MM.1S (cell line): Measurements from ENCODE around the gene ZBTB7A.

Experiments used
- DNase-seq: peaks from one replicate; pipeline ENCODE4 v3.0.0-alpha.2; 2015
- H2AFZ ChIP-seq: fragments of 300-600 bp; sonication (generic); 2 replicates; pipeline ENCODE4 v1.6.0; 2016; ENCODE audit warnings: antibody characterized with exemption, low read length
- H3F3A ChIP-seq: fragments of 300-600 bp; sonication (generic); 2 replicates; pipeline ENCODE4 v1.6.1; 2016; ENCODE audit warnings: mild to moderate bottlenecking, antibody characterized with exemption, low read length, moderate library complexity, mixed read lengths; ENCODE audit not compliant: insufficient read depth
- H3K27ac ChIP-seq: fragments of 300-600 bp; sonication (generic); 2 replicates; pipeline ENCODE4 v1.5.1; 2016; ENCODE audit warnings: mild to moderate bottlenecking, low read length
- H3K27me3 ChIP-seq: fragments of 300-600 bp; sonication (generic); replicated peaks from 2 replicates; pipeline ENCODE4 v1.6.0; 2016; ENCODE audit warnings: low read length; ENCODE audit not compliant: insufficient read depth
- H3K36me3 ChIP-seq: fragments of 300-600 bp; sonication (generic); replicated peaks from 2 replicates; pipeline ENCODE4 v1.6.1; 2016; ENCODE audit warnings: mild to moderate bottlenecking, low read length, mixed read lengths; ENCODE audit not compliant: insufficient read depth
- H3K4me1 ChIP-seq: fragments of 300-600 bp; sonication (generic); 2 replicates; pipeline ENCODE4 v1.6.1; 2016; ENCODE audit warnings: low read length, mixed read lengths
- H3K4me2 ChIP-seq: fragments of 300-600 bp; sonication (generic); 2 replicates; pipeline ENCODE4 v1.6.0; 2016; ENCODE audit warnings: low read depth, low read length
- H3K4me3 ChIP-seq: fragments of 300-600 bp; sonication (generic); 2 replicates; pipeline ENCODE4 v1.5.1; 2016; ENCODE audit warnings: low read length, mixed read lengths
- H3K79me2 ChIP-seq: fragments of 300-600 bp; sonication (generic); 2 replicates; pipeline ENCODE4 v1.6.1; 2016; ENCODE audit warnings: mixed run types, low read length, mixed read lengths
- H3K9ac ChIP-seq: fragments of 300-600 bp; sonication (generic); 2 replicates; pipeline ENCODE4 v1.6.1; 2016; ENCODE audit warnings: low read length, mixed read lengths
- H3K9me2 ChIP-seq: fragments of 300-600 bp; sonication (generic); replicated peaks from 2 replicates; pipeline ENCODE4 v1.6.1; 2016; ENCODE audit warnings: mild to moderate bottlenecking, low read length, mixed read lengths; ENCODE audit not compliant: insufficient read depth
- H3K9me3 ChIP-seq: fragments of 300-600 bp; sonication (generic); replicated peaks from 2 replicates; pipeline ENCODE4 v1.6.1; 2016; ENCODE audit warnings: mild to moderate bottlenecking, low read length, mixed read lengths; ENCODE audit not compliant: insufficient read depth
- H4K20me1 ChIP-seq: fragments of 300-600 bp; sonication (generic); 2 replicates; pipeline ENCODE4 v1.6.1; 2016; ENCODE audit warnings: mild to moderate bottlenecking, low read length, moderate library complexity, mixed read lengths; ENCODE audit not compliant: insufficient read depth
- CTCF ChIP-seq: fragments of 300-600 bp; sonication (generic); IDR thresholded peaks from 2 replicates; pipeline ENCODE4 v1.5.1; 2016; ENCODE audit warnings: antibody characterized with exemption, low read length, mixed read lengths
- EZH2 ChIP-seq: fragments of 300-600 bp; sonication (generic); optimal IDR thresholded peaks from 2 replicates; pipeline ENCODE3; 2017; ENCODE audit warnings: low read depth, mild to moderate bottlenecking, antibody characterized with exemption, low read length, mixed read lengths
- EZH2phosphoT487 ChIP-seq: fragments of 300-600 bp; sonication (generic); IDR thresholded peaks from 2 replicates; pipeline ENCODE4 v1.6.1; 2018; ENCODE audit warnings: antibody characterized with exemption, low read length

Gene ZBTB7A

GRCh38 chr19:4028334-4029246 lies 38.1 kb downstream of the ZBTB7A start:
- Histone ChIP-seq H3F3A (no peaks in the 10 kb centered on the region), H3K79me2 (0 out of 2 replicates have a peak, but pooled peaks cover under 1% of the 10 kb centered on the region), H3K9ac (no peak overlapping the region), H3K27ac (no peak overlapping the region), H3K9me2 (no peaks in the 10 kb centered on the region), H3K27me3 (no peaks in the 10 kb centered on the region), H4K20me1 (no peaks in the 10 kb centered on the region), H3K36me3 (no peaks in the 10 kb centered on the region; the same call in none of the 2 replicates), H3K4me2 (no peak overlapping the region), H2AFZ (no peak overlapping the region), H3K4me1 (no peaks in the 10 kb centered on the region), H3K4me3 (no peak overlapping the region), H3K9me3 (no peaks in the 10 kb centered on the region)
- no peak for DNase-seq
- TF ChIP-seq EZH2phosphoT487 (no peak), CTCF (no peak), EZH2 (no peak)

GRCh38 chr19:4027146-4027545 lies 39.6 kb downstream of the ZBTB7A start:
- no peaks in the 10 kb centered on the region for H3K9me3 ChIP-seq
- no peaks in the 10 kb centered on the region for H3F3A ChIP-seq
- DNase-seq, result no peak
- no peak overlapping the region for H3K9ac ChIP-seq
- no peak overlapping the region for H2AFZ ChIP-seq
- no peaks in the 10 kb centered on the region for H3K4me1 ChIP-seq
- peaks cover 6% of the 10 kb centered on the region; the same call in 1 of the 2 replicates for H3K79me2 ChIP-seq
- no peaks in the 10 kb centered on the region for H3K27me3 ChIP-seq
- no peak overlapping the region for H3K4me2 ChIP-seq
- no peak overlapping the region for H3K4me3 ChIP-seq
- no peaks in the 10 kb centered on the region for H4K20me1 ChIP-seq
- TF ChIP-seq CTCF (no peak), EZH2 (no peak), EZH2phosphoT487 (no peak)
- no peaks in the 10 kb centered on the region; the same call in none of the 2 replicates for H3K36me3 ChIP-seq
- H3K9me2 ChIP-seq, result no peaks in the 10 kb centered on the region
- no peak overlapping the region for H3K27ac ChIP-seq

DNA sequence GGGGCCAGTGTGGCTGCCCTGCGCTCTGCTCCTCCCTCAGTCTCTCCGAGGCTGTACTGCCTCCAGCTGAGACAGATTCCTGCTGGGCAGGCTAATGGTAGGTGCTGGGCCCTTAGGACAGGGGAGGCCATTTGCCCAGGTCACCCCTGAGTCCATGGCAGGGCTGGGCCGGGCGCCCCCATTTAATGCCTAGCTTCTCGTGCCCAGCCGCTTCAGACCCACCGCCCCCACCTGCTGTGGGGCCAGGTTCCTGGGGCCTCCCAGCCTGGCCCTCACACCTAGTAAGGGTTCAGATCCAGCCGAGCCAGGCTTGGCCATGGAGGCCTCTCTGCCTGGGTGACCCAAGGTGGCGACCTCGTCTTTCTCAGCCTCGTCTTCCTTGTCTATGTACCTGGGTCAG lies 41.4 kb downstream of the ZBTB7A start:
- Histone ChIP-seq H3K9me3 (no peaks in the 10 kb centered on the region), H3K27ac (no peak overlapping the region), H4K20me1 (no peaks in the 10 kb centered on the region), H3K36me3 (no peaks in the 10 kb centered on the region; the same call in none of the 2 replicates), H3K4me1 (no peaks in the 10 kb centered on the region), H3K9ac (no peak overlapping the region), H3K9me2 (no peaks in the 10 kb centered on the region), H3F3A (no peaks in the 10 kb centered on the region), H2AFZ (no peak overlapping the region), H3K4me2 (no peak overlapping the region), H3K79me2 (peaks cover 23% of the 10 kb centered on the region), H3K4me3 (no peak overlapping the region), H3K27me3 (no peaks in the 10 kb centered on the region)
- DNase-seq, result no peak
- TF ChIP-seq CTCF (no peak), EZH2phosphoT487 (no peak), EZH2 (no peak)
